AG08396 (cell line): ENCODE data around the gene NTM.

Experiments
- DNase-seq: peaks from one replicate; pipeline ENCODE4 v3.0.0; 2012; ENCODE audit warnings: low spot score, mixed read lengths

The NTM gene

GRCh38 chr11:131642756-131643531, 272.5 kb downstream of the NTM start:
- DNase-seq: no peak

GRCh38 chr11:131644204-131644795, 273.9 kb downstream of the NTM start:
- DNase-seq: no peak

GRCh38 chr11:131645237-131645636, 274.8 kb downstream of the NTM start:
- no peak for DNase-seq

GRCh38 chr11:131649856-131650255, 279.4 kb downstream of the NTM start:
- DNase-seq: no peak

DNA sequence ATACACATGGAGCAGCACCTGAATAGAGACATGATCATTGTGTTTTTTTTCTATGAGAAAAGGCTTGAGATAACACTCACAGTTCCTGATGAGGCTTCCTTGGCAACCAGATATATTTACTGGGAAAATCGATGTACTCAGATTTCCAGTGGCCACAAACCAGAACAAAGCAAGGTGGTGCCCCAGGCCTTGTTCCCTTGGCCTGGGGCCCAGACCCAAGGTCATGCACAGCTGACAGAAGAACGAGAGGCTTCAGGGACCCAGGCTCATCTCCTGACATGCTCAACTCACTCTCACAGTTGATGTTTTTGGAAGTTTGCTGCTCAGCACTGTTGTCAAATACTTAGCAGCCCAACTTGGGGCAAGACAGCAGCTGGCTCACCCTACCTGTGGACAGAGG, 281.8 kb downstream of the NTM start:
- DNase-seq: no peak

GRCh38 chr11:131653260-131653659, 282.8 kb downstream of the NTM start:
- no peak for DNase-seq

DNA sequence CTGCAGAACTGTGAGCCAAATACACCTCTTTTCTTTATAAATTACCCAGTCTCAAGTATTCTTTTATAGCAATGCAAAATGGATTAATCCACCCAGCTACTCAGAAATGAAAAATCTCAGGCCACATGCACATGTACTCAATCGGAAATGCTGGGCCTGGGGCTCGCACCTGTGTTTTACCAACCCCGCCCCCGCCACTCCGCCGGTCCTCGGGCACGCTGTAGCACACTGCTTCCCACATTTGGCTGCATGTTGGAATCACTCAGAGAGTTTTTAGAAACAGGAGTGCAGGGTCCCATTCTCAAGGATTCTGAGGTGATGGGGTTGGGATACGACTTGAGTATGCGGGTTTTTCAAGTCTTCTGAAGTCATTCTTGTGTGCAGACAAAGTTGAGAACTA, 284.4 kb downstream of the NTM start:
- no peak for DNase-seq

- DNase-seq: no peak
These were observed 285.9 kb downstream of the NTM start for GRCh38 chr11:131656179-131656838.

GRCh38 chr11:131656839-131657211, 286.4 kb downstream of the NTM start:
- no peak for DNase-seq

- DNase-seq: no peak
These were observed 288.0 kb downstream of the NTM start for GRCh38 chr11:131658414-131658813.

DNA sequence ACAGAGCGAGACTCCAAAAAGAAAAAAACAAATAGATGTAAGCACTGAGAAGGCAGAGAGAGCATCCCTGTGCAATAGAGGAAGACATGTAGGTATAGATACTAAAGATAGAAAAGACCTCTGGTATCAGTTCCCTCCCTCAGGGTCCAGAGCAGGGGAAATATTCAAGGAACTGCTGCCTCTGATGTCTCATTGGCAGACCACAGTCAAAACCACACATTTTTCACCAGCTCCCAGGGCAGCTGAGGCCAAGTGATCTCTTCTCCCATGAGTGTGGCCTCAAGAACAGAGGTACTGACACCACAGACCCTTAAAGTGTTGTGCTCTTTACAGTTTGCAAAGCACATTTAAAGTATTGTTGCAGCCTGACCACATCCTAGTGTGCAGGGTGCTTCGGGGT, 288.5 kb downstream of the NTM start:
- no peak for DNase-seq

DNA sequence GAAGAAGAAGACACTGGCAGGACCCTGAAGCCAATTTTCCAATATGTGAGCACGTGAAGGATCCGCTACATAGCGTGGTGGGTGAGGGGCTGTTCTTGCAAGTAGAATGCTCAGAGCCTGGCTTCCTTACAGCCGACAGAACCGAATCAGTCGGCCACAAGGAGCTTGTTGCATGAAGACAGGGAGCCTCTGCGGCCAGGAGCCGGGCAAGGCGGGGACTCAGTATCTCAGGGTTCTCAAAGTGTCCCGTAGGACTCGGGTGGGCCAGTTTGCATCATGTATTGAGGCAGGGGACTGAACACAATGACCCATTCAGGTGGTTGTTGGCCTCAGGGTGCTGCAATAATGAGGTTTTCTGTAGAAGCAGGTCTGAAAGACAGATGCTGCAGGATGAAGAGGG, 289.5 kb downstream of the NTM start:
- DNase-seq: no peak

- DNase-seq: peak; percentile 29
These were observed 290.7 kb downstream of the NTM start for GRCh38 chr11:131661132-131661531.

DNA sequence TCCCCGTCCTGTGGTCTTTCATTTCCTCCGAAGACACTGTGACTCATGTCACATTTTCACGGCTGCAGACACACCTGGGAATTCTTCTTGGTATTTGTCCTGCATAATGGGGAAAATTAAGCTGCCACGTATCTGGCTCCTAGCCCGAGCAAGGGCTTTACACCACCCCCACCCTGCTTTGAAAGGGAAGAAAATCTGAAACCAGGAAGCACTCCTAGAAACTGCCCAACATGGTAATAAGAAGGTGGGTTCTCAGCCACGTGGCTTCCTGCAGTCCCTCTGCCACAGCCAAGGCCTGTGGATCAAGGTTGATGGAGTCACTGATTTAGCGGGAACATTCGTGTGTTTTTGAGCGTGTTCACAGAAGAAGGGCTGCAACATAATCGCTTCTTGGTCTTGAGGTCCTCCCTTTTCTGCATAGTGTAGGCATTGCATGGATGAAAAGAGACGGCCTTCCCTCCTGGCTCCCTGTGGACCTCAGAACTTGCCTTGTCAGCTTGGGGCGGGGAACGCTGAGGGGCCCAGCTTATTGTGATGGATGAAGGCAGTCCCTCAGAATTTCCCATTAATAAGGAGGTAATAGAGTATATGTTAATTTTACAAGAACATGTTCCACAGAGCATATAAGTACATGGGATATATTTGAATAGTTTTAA, 292.0 kb downstream of the NTM start:
- no peak for DNase-seq

DNA sequence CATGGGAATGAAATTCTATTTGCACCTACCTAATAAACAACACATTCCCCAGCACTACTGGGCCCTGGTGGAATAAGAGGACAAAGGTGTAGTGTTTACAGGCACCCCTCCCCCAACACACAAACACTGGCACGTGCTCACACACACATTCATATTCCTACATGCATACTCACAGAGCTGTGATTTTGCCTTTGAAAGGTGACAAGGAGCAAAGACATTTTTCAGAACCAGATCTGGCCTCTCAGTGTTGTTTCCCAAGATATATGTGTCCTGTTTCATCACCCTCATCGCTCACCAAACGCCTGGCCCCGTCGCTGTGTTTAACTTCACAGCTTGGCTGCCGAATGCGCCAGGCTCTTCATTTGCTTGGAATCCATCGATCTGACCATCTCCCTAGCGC, 292.6 kb downstream of the NTM start:
- no peak for DNase-seq

DNA sequence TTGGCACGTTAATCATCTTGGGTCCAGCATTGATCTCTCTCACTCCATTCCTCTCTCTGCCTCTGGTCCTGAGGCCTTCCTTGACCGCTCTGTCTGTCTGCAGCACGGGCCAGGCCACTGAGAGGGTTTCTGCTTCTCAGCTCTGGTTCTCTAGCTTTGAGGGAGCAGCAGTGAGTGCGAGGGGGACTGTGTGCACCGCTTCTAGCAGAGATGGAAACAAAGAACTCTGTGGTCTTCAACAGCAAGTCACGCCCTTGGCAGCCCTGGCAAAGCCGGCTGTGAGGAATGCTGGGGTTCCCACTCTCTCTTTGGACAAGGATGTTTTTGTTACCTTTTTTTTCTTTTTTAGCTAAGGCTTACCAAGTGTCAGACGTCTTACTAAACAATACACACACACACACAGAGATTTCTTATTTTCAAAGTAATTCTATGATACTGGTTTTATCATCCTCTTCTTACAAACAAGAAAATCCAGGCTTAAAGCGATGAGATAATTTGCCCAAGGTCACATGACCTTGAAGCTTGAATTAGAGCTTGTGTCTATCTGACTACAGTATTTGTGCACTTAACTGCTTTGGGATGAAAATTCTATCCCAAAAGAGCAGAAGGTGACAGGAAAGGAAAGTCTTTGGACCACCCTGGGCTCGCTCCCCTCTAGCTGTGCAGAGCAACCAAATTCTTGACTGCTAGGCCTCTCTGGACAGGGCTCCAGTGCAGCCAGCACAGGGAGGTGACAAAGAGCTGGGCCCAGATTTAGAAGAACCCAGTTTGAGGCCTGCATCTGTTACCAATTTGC, 293.2 kb downstream of the NTM start:
- no peak for DNase-seq

- no peak for DNase-seq
These were observed 293.9 kb downstream of the NTM start for GRCh38 chr11:131664293-131664692.

DNA sequence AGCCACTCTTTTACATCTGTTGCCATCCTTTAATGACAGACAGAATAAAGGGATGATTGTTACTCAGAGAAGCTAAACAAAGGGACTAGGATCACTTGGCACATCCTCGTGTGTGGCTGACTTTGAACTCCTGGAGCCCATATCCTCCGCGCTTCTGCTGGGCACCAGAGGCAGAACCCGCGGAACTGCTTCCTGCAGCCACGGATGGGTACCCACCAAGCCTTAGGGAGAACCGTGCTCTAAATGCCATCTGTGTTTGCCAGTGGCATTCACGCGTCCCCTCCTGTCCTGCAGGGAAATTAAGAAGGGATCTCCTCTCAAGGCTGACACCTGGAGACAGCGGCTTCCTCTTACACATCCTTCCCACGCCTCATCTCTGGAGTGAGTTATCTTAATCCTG, 294.4 kb downstream of the NTM start:
- no peak for DNase-seq

DNA sequence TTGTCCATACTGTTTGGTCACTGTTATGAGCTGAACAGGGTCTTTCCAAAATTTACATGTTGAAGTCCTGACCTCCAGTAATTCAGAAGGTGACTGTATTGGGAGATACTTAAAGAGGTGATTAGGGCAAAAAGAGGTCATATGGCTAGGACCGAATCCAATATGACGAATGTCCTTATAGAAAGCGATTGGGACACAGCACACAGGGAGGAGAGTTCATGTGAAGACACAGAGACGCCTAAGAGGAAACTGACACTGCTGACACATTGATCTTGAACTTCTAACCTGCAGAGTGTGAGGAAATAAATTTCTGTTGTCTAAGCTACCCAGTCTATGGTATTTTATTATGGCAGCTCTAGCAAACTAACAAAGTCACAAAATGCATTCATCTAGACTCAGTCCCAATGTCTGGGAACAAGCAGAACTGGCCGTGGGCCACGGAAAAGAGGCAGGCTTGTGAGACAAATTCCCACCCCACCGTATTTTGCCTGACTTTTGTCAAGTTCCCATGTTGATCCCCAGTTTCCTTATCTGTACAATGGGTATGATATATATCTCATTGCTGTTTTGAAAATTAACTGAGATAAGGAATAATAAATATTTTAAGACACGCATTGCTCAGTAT, 295.0 kb downstream of the NTM start:
- no peak for DNase-seq

GRCh38 chr11:131666006-131666405, 295.6 kb downstream of the NTM start:
- no peak for DNase-seq

DNA sequence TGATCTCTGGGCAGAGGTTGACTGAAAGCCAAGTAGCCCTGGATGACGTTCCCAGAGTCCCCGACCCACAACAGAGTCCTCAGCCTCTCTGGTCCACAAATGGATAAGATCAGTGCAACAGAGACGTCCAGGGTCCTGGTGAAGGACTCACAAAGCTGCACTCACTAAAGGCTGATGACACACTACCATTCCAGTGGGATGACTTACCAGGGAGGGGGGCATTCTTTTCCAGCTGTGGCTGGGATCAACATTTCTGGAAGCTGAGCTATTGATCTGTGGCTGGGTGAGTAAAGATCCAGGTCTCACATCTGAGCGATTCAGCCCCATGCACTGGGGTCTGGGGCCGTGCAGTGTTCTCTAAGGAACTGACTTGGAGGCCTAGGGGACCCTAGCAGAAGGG, 296.2 kb downstream of the NTM start:
- peak; percentile 81 for DNase-seq

- no peak for DNase-seq
These were observed 297.2 kb downstream of the NTM start for GRCh38 chr11:131667566-131667965.
